CD14-positive monocyte (primary cell): ENCODE data around the gene HOXA13. TPM values are rescaled to one million over a fixed set of nuclear protein-coding genes. Genes with fewer than 3 reads are reported as not detected.
A peak's percentile ranks its signal among the peaks of the same experiment; 100 is the strongest.

ENCODE experiments used
- DNase-seq, 3 donors: peaks; one replicate each; pipeline ENCODE4 v3.0.0-alpha.2; 2011 to 2022
- H2AFZ ChIP-seq: 2 replicates; pipeline ENCODE4 v1.6.0; 2012; ENCODE audit warnings: mild to moderate bottlenecking, low read depth, low read length, inconsistent platforms; ENCODE audit not compliant: insufficient read depth, poor library complexity, severe bottlenecking
- H3K27ac ChIP-seq, 2 donors: 1 replicate in 1 of 2; 2 replicates in 1 of 2; pipeline ENCODE4 v1.5.1; 2012 to 2013; ENCODE audit warnings: low read length in 2 of 2, control low read depth in 1 of 2, inconsistent platforms in 1 of 2, low read depth in 1 of 2, mild to moderate bottlenecking in 1 of 2
- H3K27me3 ChIP-seq, 2 donors: one replicate each; pipeline versions ENCODE4 v1.6.0 to v1.6.1; 2011 to 2013; ENCODE audit warnings: low read length in 2 of 2; ENCODE audit not compliant: control insufficient read depth in 2 of 2, insufficient read depth in 2 of 2
- H3K36me3 ChIP-seq, 2 donors: replicated peaks in 1 of 2; 1 replicate in 1 of 2; 2 replicates in 1 of 2; pipeline versions ENCODE4 v1.5.1 to v1.6.1; 2012 to 2013; ENCODE audit warnings: low read length in 2 of 2, control low read depth in 1 of 2, inconsistent platforms in 1 of 2, mild to moderate bottlenecking in 1 of 2; ENCODE audit not compliant: insufficient read depth in 2 of 2, control insufficient read depth in 1 of 2
- H3K4me1 ChIP-seq, 2 donors: 1 replicate in 1 of 2; 2 replicates in 1 of 2; pipeline versions ENCODE4 v1.5.1 to v1.6.1; 2012 to 2013; ENCODE audit warnings: low read length in 2 of 2, control low read depth in 1 of 2, inconsistent platforms in 1 of 2, mild to moderate bottlenecking in 1 of 2, moderate library complexity in 1 of 2; ENCODE audit not compliant: insufficient read depth in 2 of 2, control insufficient read depth in 1 of 2
- H3K4me2 ChIP-seq: replicated peaks from 2 replicates; pipeline ENCODE3; 2012; ENCODE audit warnings: low read length, moderate library complexity, mild to moderate bottlenecking; ENCODE audit not compliant: poor library complexity, severe bottlenecking; ENCODE audit errors: extremely low read depth
- H3K4me3 ChIP-seq, 3 experiments: fragments of 200-600 bp in 1 of 3; sonication (generic) in 1 of 3; replicated peaks in 1 of 3; 1 replicate in 2 of 3; 2 replicates in 1 of 3; pipeline ENCODE4 v1.5.1; 2011 to 2013; ENCODE audit warnings: low read length in 3 of 3, mild to moderate bottlenecking in 3 of 3, control low read depth in 2 of 3, low read depth in 2 of 3, inconsistent platforms in 1 of 3, moderate library complexity in 1 of 3
- H3K79me2 ChIP-seq: 2 replicates; pipeline ENCODE4 v1.6.0; 2012; ENCODE audit warnings: mild to moderate bottlenecking, control low read depth, inconsistent platforms, low read length, moderate library complexity; ENCODE audit not compliant: insufficient read depth
- H3K9ac ChIP-seq: 2 replicates; pipeline ENCODE4 v1.6.0; 2017; ENCODE audit warnings: low read length, mild to moderate bottlenecking; ENCODE audit not compliant: insufficient read depth, poor library complexity, severe bottlenecking
- H3K9me3 ChIP-seq, 2 donors: replicated peaks in 1 of 2; 1 replicate in 1 of 2; 2 replicates in 1 of 2; pipeline versions ENCODE4 v1.5.1 to v1.6.1; 2012 to 2013; ENCODE audit warnings: low read length in 2 of 2, control low read depth in 1 of 2; ENCODE audit not compliant: control insufficient read depth in 1 of 2, insufficient read depth in 1 of 2
- H4K20me1 ChIP-seq: 2 replicates; pipeline ENCODE4 v1.6.0; 2012; ENCODE audit warnings: mild to moderate bottlenecking, low read length, control low read depth, moderate library complexity; ENCODE audit not compliant: insufficient read depth
- H3K27ac Mint-ChIP-seq, 7 donors: one replicate each; pipeline ENCODE4 v1.8.0; 2020; ENCODE audit warnings: mild to moderate bottlenecking in 7 of 7, mixed read lengths in 7 of 7, moderate library complexity in 6 of 7, inconsistent platforms in 2 of 7
- H3K27me3 Mint-ChIP-seq, 3 donors: one replicate each; pipeline ENCODE4 v1.8.0; 2021 to 2022; ENCODE audit warnings: low read depth in 3 of 3, mild to moderate bottlenecking in 3 of 3, mixed read lengths in 3 of 3, moderate library complexity in 3 of 3, inconsistent platforms in 1 of 3
- H3K36me3 Mint-ChIP-seq, 2 donors: one replicate each; pipeline ENCODE4 v1.8.0; 2020; ENCODE audit warnings: mixed read lengths in 2 of 2, inconsistent platforms in 1 of 2, mild to moderate bottlenecking in 1 of 2
- H3K4me1 Mint-ChIP-seq: one replicate; pipeline ENCODE4 v1.8.0; 2020; ENCODE audit warnings: mild to moderate bottlenecking, mixed read lengths
- H3K4me3 Mint-ChIP-seq, 2 donors: one replicate each; pipeline ENCODE4 v1.8.0; 2020; ENCODE audit warnings: mild to moderate bottlenecking in 2 of 2, mixed read lengths in 2 of 2, moderate library complexity in 1 of 2
- H3K9me3 Mint-ChIP-seq, 7 donors: one replicate each; pipeline ENCODE4 v1.8.0; 2020 to 2022; ENCODE audit warnings: mixed read lengths in 7 of 7, mild to moderate bottlenecking in 6 of 7, moderate library complexity in 6 of 7, inconsistent platforms in 2 of 7
- CTCF ChIP-seq: fragments of 200-600 bp; IDR thresholded peaks from one replicate; pipeline ENCODE4 v1.8.0; 2022; ENCODE audit warnings: antibody characterized with exemption, mild to moderate bottlenecking
- WGBS: methylation state at CpG from one replicate; pipeline ENCODE4 v1.1.5; 2013; ENCODE audit warnings: missing lambda C conversion rate; ENCODE audit not compliant: insufficient coverage; 5-methylcytosine and 5-hydroxymethylcytosine counted together
- intact Hi-C, 2 donors: fragments of 100-400 bp; cut with micrococcal nuclease; formaldehyde crosslinking; loops; one replicate each; pipeline versions ENCODE4 v1.15.0 to v1.15.1; 2023
- polyA plus RNA-seq, 3 donors: library from polyadenylated mRNA; depleted of rRNA in 1 of 3; unstranded in 2 of 3; stranded (reverse) in 1 of 3; fragments of 300-500 nt in 2 of 3; fragments of >200 nt in 1 of 3; fragmentation: Illumina TruSeq in 2 of 3; gene quantifications; 1 replicate in 2 of 3; 2 replicates in 1 of 3; pipeline ENCODE4 v1.2.3, GENCODE V29; 2012 to 2021

The HOXA13 gene
- polyA plus RNA-seq, 3 donors, result not detected

- peak overlapping the region in 1 of 2 donors; percentile 76 for H3K4me3 Mint-ChIP-seq
- peaks cover 89 to 98% of the 10 kb centered on the region in 2 donors for H3K27me3 ChIP-seq
- TF ChIP-seq CTCF, result no peak
- H3K4me2 ChIP-seq, result no peak overlapping the region
- no peak overlapping the region for H3K27ac ChIP-seq
- H3K27ac Mint-ChIP-seq, result peak overlapping the region in 1 of 7 donors; percentile 44
- peaks cover 0 to 9% (median 3%) of the 10 kb centered on the region in 7 donors for H3K9me3 Mint-ChIP-seq
- H3K9me3 ChIP-seq, result peaks cover 0 to 14% of the 10 kb centered on the region in 2 donors
- intact Hi-C loops, result loop anchor here in 1 of 2 donors (10.0 kb wide), 1 partner anchor 705 kb away; no protein-coding TSS in a partner anchor
- DNase-seq, result no peak
- no peak overlapping the region for H3K4me3 ChIP-seq
- no peaks in the 10 kb centered on the region for H4K20me1 ChIP-seq
- H3K27me3 Mint-ChIP-seq, result peaks cover 90 to 96% (median 91%) of the 10 kb centered on the region in 3 donors
- WGBS, result 74% methylated on average over 3 of the region's 4 CpGs
- H3K4me1 ChIP-seq, result peaks cover 3 to 7% of the 10 kb centered on the region in 2 donors
- H3K79me2 ChIP-seq, result no peaks in the 10 kb centered on the region
- no peak overlapping the region for H3K9ac ChIP-seq
- peaks cover 5% of the 10 kb centered on the region for H3K4me1 Mint-ChIP-seq
- no peaks in the 10 kb centered on the region for H3K36me3 ChIP-seq
- peaks cover 0 to 4% of the 10 kb centered on the region in 2 donors for H3K36me3 Mint-ChIP-seq
- no peak overlapping the region for H2AFZ ChIP-seq
Observed at GRCh38 chr7:27219821-27220220, 19.9 kb upstream of the HOXA13 start.

GRCh38 chr7:27217951-27218350 is 18.1 kb upstream of the HOXA13 start:
- H3K4me3 Mint-ChIP-seq, result peak overlapping the region in 1 of 2 donors; percentile 73
- no peak overlapping the region for H3K9ac ChIP-seq
- H3K4me1 ChIP-seq, result peaks cover 3 to 12% of the 10 kb centered on the region in 2 donors
- H3K36me3 Mint-ChIP-seq, result peaks cover 0 to 8% of the 10 kb centered on the region in 2 donors
- H3K9me3 Mint-ChIP-seq, result peaks cover 0 to 19% (median 4%) of the 10 kb centered on the region in 7 donors
- TF ChIP-seq CTCF, result no peak
- no peak overlapping the region for H3K27ac Mint-ChIP-seq
- no peak overlapping the region for H3K27ac ChIP-seq
- no peaks in the 10 kb centered on the region for H3K79me2 ChIP-seq
- H4K20me1 ChIP-seq, result no peaks in the 10 kb centered on the region
- intact Hi-C loops, result loop anchor here in 1 of 2 donors (10.0 kb wide), 1 partner anchor 707 kb away; no protein-coding TSS in a partner anchor
- H3K9me3 ChIP-seq, result peaks cover 0 to 14% of the 10 kb centered on the region in 2 donors
- peaks cover 6% of the 10 kb centered on the region for H3K4me1 Mint-ChIP-seq
- no peak for DNase-seq
- H3K4me3 ChIP-seq, result no peak overlapping the region
- peaks cover 90 to 98% (median 94%) of the 10 kb centered on the region in 3 donors for H3K27me3 Mint-ChIP-seq
- no peak overlapping the region for H2AFZ ChIP-seq
- H3K27me3 ChIP-seq, result peaks cover 89 to 98% of the 10 kb centered on the region in 2 donors
- H3K36me3 ChIP-seq, result no peaks in the 10 kb centered on the region
- no peak overlapping the region for H3K4me2 ChIP-seq
